Stimulated activated CD8-positive, alpha-beta memory T cell treated with anti-CD3 and anti-CD28 coated beads, Interleukin-15, amount 100 ng/mL, for 4 hours (primary cell): ENCODE data around the gene HS3ST3A1.

Experiments used
- DNase-seq, 2 donors: peaks; one replicate each; pipeline ENCODE4 v3.0.0-alpha.2; 2020; ENCODE audit warnings: low read depth in 2 of 2

Gene HS3ST3A1

GRCh38 chr17:13598353-13599167 lies 3.2 kb downstream of the HS3ST3A1 start:
- DNase-seq, result no peak

DNA sequence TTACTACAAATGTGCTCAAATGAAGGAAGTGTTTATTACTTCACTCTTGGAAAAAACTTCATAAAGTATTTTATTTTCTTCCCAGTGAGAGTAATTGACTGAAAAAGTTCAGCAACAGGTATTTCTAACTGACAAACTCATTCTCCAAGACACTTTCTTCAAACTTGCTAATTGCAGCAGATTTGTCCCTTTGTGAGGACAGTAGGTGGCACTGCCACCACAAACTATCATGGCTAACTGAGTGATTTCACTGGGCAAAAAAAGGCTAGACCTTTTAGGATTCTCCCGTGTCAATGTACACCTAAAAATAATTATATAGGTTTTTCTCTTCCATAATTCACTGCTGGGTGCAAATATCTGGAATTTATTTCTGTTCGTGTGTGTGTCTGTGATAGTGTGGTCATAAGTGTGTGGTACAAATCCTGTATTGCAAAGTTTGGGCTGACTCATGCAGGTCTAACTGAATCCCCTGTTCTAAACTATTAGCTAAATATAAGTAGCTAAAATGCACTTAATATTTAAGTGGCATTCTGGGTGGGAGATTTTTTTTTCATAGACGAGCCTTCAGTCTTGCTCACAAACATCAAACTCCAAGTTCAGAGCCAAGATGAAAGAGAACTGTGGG lies 3.9 kb downstream of the HS3ST3A1 start:
- DNase-seq, result no peak

DNA sequence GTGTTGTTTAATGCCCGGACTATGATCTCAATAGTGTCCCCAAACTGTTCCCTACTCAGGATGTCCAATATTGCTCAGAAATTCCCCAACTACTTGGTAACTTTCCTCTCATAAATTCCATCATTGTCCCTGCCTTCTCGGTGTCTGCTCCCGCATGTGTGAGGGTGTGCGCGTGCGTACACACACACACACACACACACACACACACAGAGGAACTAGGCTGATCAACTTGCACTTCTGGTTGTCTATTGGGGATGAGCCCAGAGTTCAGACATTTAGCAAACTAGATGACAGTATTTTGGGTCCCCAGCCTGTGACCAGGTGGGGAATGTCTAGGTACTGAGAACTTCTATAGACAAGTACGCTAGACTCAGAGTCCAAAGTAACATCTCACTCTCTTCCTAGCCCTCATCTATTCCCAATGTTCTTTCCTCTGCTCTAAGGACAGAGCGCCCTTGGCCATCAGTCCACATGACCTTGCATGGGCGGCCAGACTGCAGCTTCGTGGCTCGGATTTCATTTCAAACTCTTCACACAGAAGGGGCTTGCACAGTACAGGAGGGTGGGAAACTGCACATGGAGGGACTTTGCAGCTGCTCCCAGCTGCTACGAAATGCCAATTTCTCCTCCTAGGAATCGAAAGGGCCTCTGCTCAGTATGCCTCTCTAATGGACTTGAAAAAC lies 5.3 kb downstream of the HS3ST3A1 start:
- DNase-seq, result no peak

DNA sequence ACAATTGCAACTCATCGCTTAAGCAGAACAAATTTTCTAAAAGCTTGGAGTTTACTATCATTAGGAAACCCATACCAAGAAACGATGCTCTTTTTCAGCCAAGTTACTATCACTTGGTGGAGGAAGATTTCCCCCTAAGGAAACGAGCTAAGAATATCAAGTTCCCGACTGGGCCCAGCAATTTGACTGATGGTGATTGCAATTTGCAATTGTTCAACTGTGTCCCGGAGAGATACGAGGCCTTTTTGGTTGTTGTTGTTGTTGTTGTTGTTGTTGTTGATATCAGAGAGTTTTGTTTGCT lies 6.2 kb downstream of the HS3ST3A1 start:
- DNase-seq, result no peak

- DNase-seq, result peak; percentile 39 to 65
These were observed 6.7 kb downstream of the HS3ST3A1 start for GRCh38 chr17:13594762-13595598.

GRCh38 chr17:13594310-13594709 lies 7.4 kb downstream of the HS3ST3A1 start:
- no peak for DNase-seq

DNA sequence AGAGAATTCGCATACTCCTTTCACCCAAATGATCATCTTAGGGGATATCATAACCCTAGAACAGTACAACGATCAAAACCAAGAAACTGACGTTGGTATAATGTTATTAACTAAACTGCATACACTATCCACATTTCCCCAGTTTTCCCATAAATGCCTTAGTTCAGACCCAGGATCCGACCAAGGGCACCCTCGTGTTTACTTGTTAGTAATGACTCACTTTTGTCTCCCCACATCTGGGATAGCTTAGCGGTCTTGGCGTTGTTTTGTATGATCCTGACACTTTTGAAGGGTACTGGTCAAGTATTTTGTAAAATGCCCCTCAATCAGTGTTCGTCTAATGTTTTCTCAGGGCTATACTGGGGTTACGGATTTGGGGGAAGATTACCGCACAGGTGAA lies 8.0 kb downstream of the HS3ST3A1 start:
- no peak for DNase-seq

- DNase-seq, result no peak
These were observed 8.5 kb downstream of the HS3ST3A1 start for GRCh38 chr17:13593021-13593751.

DNA sequence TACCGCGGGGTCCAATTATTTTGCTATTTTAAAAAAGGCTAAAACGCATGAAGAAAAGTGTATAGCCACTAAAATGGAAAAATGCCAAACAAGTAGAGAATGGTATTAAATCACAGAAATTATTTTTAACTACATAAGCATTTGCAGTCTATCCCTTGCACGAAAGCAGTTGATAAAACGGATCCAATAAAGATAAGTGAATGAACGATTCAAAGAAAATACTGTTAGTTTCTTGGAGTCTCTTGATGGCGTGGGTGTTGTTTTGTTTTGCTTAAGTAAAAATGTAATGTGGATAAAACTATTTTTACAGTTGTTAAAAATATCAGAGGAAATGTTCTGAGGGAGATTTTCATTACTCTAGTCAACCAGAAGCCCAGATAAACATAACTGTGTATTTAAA lies 9.3 kb downstream of the HS3ST3A1 start:
- no peak for DNase-seq

- no peak for DNase-seq
These were observed 11.3 kb downstream of the HS3ST3A1 start for GRCh38 chr17:13590441-13590840.

GRCh38 chr17:13589658-13590057 lies 12.1 kb downstream of the HS3ST3A1 start:
- DNase-seq, result no peak

DNA sequence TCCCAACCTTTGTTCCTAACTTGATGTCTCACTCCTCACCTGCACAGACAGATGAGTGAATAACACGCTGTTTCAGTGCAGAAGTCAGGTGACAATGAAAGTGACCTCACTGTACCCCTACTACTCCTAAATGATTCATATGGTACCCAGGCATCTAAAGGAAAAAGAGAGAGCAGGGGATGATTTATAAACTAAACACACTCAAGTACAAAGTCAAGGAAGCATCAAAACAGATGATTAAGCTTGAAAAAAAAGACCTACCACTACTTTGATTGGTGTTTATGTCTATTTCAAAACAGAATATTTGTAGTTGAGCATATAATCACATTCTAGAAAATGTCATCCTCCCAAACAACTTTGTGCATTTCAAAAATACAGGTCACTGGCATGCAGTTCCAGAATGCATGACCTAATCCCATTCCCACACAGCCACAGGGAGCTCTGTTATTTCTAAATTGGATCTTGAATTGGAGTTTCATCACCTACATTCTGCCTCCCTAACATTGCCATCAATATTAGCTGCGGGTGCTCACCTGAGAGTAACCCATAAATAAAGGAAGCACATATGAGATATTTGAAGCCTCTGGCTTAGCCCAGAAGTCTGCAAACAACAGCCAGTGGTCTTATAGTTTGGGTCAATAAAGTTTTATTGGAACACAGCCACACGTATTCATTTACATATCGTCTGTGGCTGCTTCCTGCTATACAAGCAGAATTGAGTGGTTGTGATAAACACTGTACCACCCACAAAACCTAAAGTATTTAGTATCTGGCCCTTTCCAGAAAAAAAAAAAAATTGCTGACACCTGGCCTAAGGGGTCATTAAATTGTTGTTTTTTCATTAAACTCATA lies 14.0 kb downstream of the HS3ST3A1 start:
- DNase-seq, result no peak

GRCh38 chr17:13584701-13585080 lies 17.0 kb downstream of the HS3ST3A1 start:
- no peak for DNase-seq

DNA sequence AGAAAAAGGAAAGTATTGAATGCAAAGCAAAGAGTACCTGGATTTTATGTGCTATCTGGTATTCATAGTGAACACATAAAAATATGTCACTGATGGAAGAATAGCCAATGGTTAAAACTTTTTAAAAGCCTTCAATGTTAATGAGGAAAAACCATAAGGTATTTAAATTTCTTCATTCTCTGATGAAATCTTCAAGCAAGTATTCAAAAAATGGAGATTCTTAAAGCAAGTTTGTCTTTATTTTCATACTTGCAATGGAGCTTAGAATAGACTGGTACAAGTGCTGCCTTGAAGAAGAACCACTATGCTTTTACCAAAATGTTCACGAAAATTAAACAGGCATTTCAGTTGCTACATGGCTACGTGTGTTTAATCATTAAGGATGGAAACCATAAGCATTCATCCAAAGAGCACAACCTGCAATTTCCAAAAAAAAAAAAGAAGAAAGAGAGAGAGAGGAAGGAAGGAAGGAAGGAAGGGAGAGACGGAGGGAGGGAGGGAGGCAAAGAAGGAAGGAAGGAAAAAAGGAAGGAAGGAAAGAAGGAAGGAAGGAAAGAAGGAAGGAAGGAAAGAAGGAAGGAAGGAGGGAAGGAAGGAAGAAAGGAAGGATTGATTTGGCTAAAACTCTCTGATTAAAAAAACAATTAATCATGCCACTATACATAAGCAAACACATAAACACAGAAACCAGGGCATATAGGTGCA lies 17.6 kb downstream of the HS3ST3A1 start:
- no peak for DNase-seq

GRCh38 chr17:13582776-13583547 lies 18.8 kb downstream of the HS3ST3A1 start:
- DNase-seq, result no peak

- no peak for DNase-seq
These were observed 19.8 kb downstream of the HS3ST3A1 start for GRCh38 chr17:13581925-13582324.

GRCh38 chr17:13580790-13581189 lies 20.9 kb downstream of the HS3ST3A1 start:
- DNase-seq, result no peak

- DNase-seq, result no peak
These were observed 24.8 kb downstream of the HS3ST3A1 start for GRCh38 chr17:13576661-13577526.
